Right kidney (tissue), 1 donor: ENCODE data around the gene PTPN2.
A peak's percentile ranks its signal among the peaks of the same experiment; 100 is the strongest.
"Not testable (repeated sequence)": the region's sequence is repeated elsewhere in the genome, so short reads cannot be mapped to it uniquely, and the experiment has no call there.

Experiments
- DNase-seq: peaks from one replicate; pipeline ENCODE4 v3.0.0-alpha.2; 2016

Gene PTPN2

DNA sequence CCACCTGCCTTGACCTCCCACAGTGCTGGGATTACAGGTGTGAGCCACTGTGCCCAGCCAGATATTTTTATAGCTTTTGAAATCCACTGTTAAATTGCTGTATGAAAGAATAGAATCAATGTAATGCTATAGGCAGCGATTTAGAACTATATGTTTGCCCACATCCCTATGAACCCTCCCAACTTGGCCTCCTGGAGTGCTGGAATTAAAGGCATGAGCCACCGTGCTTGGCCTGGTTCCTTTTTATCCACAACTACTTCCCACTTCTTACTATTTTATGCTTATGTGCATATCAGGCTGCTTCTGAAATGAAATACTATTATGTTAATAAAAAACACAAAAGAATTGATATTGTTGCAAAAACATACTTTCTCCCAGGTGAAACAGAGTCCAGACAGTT is 11.6 kb upstream of the PTPN2 start:
- no peak for DNase-seq

GRCh38 chr18:12895014-12895413 is 11.0 kb upstream of the PTPN2 start:
- DNase-seq = no peak

GRCh38 chr18:12891561-12891960 is 7.5 kb upstream of the PTPN2 start:
- DNase-seq = no peak

DNA sequence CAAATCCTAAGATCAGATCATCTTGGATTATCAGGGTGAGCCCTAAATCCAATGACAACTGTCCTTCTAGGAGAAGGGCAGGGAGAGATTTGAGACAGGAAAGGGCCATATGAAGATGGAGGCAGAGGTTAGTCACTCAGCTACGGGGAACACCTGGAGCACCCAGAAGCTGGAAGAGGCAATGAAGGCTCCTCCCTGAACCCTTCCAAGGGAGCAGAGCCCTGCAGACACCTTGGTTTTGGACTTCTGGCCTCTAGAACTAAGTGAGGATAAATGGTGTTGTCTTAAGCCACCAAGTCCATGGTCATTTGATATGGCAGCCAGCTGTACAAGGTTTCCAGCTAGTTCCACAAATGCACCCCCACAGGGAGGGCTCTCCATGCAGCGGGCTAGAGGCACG is 6.9 kb upstream of the PTPN2 start:
- DNase-seq = no peak

- DNase-seq = no peak
Measured at GRCh38 chr18:12886498-12887126, 2.6 kb upstream of the PTPN2 start.

DNA sequence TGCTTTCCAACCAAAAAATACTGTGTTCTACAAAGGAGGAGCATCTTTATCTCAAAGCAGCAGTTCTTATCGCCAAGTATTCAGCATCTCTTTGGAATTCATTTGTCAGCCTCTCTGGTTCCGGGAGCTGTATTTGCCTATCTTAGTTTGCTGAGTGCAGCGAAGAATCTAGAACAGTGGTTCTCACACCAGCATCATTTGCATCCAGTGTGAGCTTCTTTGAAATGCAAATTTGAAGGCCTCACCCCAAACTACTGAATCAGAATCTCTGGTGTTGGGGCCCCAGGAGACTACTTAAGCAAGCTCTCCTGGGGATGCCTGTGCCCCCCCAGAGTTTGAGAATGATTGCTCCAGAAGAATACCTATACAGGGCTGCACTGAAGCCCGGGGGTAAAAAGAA is 1.5 kb upstream of the PTPN2 start:
- DNase-seq = no peak

DNA sequence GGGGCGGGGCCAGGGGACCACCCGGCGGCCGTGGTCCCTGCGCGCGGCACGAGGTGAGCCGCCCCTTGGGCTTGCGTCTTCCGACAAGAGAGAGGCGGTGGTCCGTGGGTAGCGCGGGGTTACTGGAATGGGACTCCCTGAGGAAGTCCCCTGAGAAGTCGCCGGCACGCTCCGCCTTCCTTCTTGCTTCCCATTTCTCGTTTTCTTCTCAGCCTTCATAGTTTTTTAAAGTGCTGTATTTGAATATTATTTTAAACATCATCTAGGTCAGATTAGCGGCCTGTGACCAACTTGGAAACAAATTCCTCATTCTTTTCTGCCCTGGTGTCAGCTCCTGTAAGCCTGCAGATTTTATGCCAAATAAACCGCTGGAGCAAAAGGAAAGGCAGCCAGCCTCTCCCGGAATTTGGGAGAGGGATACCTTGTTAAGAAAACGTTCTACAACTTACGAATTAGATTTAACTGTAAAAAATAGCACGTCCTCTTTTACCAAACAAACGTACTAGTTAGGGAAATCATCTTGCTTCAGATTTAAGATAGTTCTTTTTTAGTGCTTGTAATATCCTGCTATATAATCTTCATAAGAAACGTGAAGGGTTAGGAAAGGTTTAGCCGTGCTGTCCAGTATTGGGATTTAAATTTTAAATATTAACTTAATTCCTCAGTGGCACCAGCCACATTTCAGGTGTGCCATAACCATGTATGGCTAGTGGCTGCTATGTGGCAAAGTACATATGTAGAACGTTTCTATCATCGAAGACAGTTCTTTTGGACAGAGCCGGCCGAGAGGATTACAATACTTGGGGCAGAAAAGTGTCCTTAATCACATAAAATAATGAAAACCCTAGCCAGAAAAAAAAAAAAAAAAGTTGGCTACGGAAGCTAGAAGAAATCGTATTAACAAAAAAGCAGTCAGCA is 628 bp upstream of the PTPN2 start:
- peak; percentile 76 for DNase-seq

- DNase-seq = no peak
Measured at GRCh38 chr18:12883372-12883683, 709 bp downstream of the PTPN2 start.

GRCh38 chr18:12882453-12883371 is 1.3 kb downstream of the PTPN2 start:
- DNase-seq = peak; percentile 72

DNA sequence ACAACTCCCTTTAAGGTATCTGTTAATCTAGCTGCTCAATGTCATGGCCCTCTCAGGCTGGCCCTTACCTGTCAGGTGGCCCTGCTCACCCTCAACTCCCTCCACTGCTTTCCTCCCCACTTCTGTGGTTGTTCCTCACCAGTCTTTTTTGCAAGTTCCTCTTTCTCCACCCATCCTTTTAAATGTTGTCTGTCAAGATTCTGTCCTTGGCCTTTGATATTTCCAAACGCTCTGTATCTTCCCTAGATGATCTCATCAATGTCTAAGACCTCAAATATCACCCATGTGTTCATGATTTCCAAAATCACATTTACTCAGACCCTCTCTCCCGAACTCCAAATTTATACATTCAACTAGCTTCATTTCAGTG is 3.5 kb downstream of the PTPN2 start:
- DNase-seq = no peak

DNA sequence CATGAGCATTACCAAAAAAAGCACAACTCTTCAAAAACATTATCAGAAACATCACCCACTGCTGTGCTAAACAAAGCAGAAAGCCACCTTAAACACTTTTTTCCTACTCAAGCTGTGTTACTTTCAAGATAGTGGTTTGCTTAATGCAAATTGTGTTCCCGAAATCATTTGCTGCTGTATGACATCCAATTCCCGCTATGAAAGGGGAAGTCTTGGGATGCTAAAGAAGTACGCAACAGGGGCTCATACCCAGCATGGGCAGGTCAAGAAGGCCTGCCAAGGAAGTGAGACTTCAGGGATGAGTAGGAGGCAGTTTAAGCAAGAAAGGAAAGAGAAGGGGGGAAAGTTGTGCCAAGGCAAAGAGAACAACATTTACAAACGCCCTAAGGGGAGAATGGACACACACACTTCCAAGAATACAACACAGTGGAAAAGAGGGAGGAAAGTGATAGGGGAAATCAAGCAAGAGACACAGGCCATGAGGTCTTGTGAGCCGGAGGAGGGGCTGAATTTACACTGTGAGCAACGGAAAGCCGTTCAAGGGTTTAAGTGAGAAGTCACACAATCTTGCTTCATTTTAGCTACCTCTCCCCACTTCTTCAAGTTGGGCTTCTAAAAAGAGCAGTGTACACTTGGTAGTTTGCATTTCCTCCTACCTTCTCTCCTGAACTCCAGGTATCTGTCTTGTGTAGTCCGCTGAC is 4.0 kb downstream of the PTPN2 start:
- DNase-seq = no peak

- not testable (repeated sequence) for DNase-seq
Measured at GRCh38 chr18:12874992-12875391, 9.0 kb downstream of the PTPN2 start.

DNA sequence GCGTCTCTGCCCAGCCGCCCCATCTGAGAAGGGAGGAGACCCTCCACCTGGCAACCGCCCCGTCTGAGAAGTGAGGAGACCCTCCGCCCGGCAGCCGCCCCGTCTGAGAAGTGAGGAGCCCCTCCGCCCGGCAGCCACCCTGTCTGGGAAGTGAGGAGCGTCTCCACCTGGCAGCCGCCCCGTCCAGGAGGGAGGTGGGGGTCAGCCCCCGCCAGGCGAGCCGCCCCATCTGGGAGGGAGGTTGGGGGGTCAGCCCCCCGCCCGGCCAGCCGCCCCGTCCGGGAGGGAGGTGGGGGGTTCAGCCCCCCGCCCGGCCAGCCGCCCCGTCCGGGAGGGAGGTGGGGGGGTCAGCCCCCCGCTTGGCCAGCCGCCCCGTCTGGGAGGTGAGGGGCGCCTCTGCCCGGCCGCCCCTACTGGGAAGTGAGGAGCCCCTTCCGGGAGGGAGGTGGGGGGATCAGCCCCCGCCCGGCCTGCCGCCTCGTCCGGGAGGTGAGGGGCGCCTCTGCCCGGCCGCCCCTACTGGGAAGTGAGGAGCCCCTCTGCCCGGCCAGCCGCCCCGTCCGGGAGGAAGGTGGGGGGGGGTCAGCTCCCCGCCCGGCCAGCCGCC is 10.0 kb downstream of the PTPN2 start:
- not testable (repeated sequence) for DNase-seq

- no peak for DNase-seq
Measured at GRCh38 chr18:12872408-12872807, 11.6 kb downstream of the PTPN2 start.

- DNase-seq = no peak
Measured at GRCh38 chr18:12868576-12868975, 15.5 kb downstream of the PTPN2 start.

GRCh38 chr18:12867441-12868123 is 16.5 kb downstream of the PTPN2 start:
- DNase-seq = no peak

- no peak for DNase-seq
Measured at GRCh38 chr18:12863687-12864216, 20.3 kb downstream of the PTPN2 start.

DNA sequence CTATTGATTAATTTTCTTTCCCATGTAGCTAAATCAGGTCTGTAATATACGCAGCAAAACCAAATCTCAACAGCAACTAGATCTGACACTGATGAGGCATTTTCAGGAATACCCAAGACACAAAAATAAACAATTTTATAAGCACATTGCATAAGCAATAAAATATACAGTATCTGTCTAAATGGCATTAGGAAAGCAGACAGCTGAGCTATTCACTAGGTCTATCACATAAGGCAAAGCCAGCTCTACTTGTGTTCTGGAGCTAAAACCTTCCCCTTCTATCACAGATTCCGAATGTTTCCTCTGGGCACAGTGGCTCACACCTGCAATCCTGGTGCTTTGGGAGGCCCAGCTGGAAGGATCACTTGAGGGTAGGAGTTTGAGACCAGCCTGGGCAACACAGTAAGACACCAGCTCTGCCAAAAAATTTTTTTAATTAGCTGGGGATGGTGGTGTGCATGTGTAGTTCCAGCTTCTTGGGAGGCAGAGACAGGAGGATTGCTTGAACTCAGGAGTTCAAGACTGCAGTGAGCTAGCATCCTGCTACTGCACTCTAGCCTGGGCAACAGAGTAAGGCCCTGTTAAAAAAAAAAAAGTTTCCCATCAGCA is 21.1 kb downstream of the PTPN2 start:
- no peak for DNase-seq

GRCh38 chr18:12862467-12862866 is 21.6 kb downstream of the PTPN2 start:
- no peak for DNase-seq

DNA sequence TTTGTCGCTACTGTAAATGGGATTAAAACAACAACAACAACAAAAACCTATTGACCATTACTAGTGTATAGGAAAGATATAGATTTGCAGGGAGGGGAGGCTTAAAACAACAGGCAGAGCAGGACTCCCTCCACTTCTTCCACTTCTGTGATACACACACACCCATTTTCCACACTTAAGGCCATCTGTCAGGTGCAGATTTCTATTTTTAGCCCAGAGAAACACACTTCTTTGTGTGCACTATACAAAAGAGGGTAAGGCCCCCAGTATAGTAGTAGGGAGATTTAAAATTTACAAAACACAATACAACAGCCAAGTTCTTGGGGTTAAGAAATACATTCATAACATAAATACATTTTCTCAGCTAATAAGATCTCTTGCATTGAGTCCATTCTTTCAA is 22.4 kb downstream of the PTPN2 start:
- DNase-seq = no peak

DNA sequence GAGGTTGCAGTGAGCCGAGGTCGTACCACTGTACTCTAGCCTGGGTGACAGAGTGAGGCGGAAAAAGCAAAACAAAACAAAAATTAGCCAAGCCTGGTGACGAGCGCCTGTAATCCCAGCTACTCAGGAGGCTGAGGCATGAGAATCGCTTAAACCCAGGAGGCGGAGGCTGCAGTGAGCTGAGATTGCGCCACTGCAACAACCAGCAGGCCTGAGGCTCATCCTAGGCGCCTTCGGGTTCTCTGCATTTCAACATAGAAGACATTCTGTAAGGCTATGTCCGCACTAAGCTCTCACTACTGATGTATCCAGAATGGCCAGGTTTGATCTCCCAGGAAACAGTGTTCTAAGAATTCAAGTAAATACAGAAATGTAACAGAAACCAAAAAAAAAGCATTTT is 23.5 kb downstream of the PTPN2 start:
- no peak for DNase-seq
